Left lung (tissue), 10 donors: ENCODE measurements around the gene USF1. TPM values are rescaled to one million over a fixed set of nuclear protein-coding genes. Genes with fewer than 3 reads are reported as not detected.
"Not testable (repeated sequence)": the region's sequence is repeated elsewhere in the genome, so short reads cannot be mapped to it uniquely, and the experiment has no call there.

Experiments
- ATAC-seq: fragments of 200-7000 bp; cut with Tn5 transposase; one replicate; pipeline ENCODE4 v1.9.1; 2020; ENCODE audit warnings: moderate library complexity
- DNase-seq, 4 donors: peaks; one replicate each; pipeline ENCODE4 v3.0.0-alpha.2; 2013 to 2020
- H3K27ac ChIP-seq, 2 donors: fragments of 200-600 bp; sonication (generic) in 1 of 2; one replicate each; pipeline versions ENCODE4 v1.5.0 to v1.8.0; 2020 to 2021
- H3K27me3 ChIP-seq, 2 donors: fragments of 200-600 bp; sonication (generic) in 1 of 2; one replicate each; pipeline versions ENCODE4 v1.5.0 to v1.8.0; 2020 to 2021
- H3K36me3 ChIP-seq, 2 donors: fragments of 200-600 bp; sonication (generic) in 1 of 2; one replicate each; pipeline versions ENCODE4 v1.5.0 to v1.8.0; 2020 to 2021
- H3K4me1 ChIP-seq, 2 donors: fragments of 200-600 bp; one replicate each; pipeline ENCODE4 v1.8.0; 2021
- H3K4me3 ChIP-seq, 2 donors: fragments of 200-600 bp; sonication (generic) in 1 of 2; one replicate each; pipeline versions ENCODE4 v1.5.0 to v1.8.0; 2020 to 2021; ENCODE audit warnings: mild to moderate bottlenecking in 1 of 2
- H3K9me3 ChIP-seq, 2 donors: fragments of 200-600 bp; sonication (generic) in 1 of 2; one replicate each; pipeline versions ENCODE4 v1.5.0 to v1.8.0; 2020 to 2021
- CTCF ChIP-seq, 2 donors: fragments of 200-600 bp; sonication (generic) in 1 of 2; IDR thresholded peaks; one replicate each; pipeline versions ENCODE4 v1.5.0 to v1.8.0; 2021; ENCODE audit warnings: antibody characterized with exemption in 2 of 2
- intact Hi-C, 2 donors: fragments of 100-400 bp; cut with DNase I; formaldehyde crosslinking; loops; one replicate each; pipeline versions ENCODE4 v1.11.2 to v1.14.2; 2022
- polyA plus RNA-seq, 6 donors: library from polyadenylated mRNA; unstranded; fragments of 120-200 nt; gene quantifications; one replicate each; pipeline ENCODE4 v1.2.1, GENCODE V29; 2013; ENCODE audit not compliant: insufficient read length in 6 of 6
- total RNA-seq, 2 donors: library from RNA; stranded (reverse); fragmentation: NEBNext Ultra II Directional; extraction: Animal tissue kit (Norgen Biotek cat#: 25700); gene quantifications; one replicate each; pipeline ENCODE4 v1.2.1, GENCODE V29; 2021
- donor health status: DM: no; HTN: yes; CAD: no.
- donor health status: DM: no; HTN: no; CAD: no.

USF1 gene
- total and polyA plus RNA-seq, 8 donors = 56.1 to 75.4 (median 66.5) TPM

- Histone ChIP-seq H3K4me3 (peak overlapping the region; percentile 21 to 64), H3K27ac (peak overlapping the region; percentile 81 to 98), H3K4me1 (peaks cover 0 to 55% of the 10 kb centered on the region in 2 donors), H3K36me3 (no peaks in the 10 kb centered on the region), H3K27me3 (no peaks in the 10 kb centered on the region), H3K9me3 (no peaks in the 10 kb centered on the region)
- ATAC-seq (peak; percentile 83), DNase-seq (peak in 2 of 4 donors; percentile 84 to 91)
- intact Hi-C loops = no loop called here
- TF ChIP-seq CTCF (IDR thresholded peaks at IDR 0.05) = no peak
Observed at GRCh38 chr1:161068306-161069234, 22.8 kb upstream of the USF1 start.

GRCh38 chr1:161066694-161067093 lies 20.9 kb upstream of the USF1 start:
- DNase-seq = no peak
- Histone ChIP-seq H3K27me3 (no peaks in the 10 kb centered on the region), H3K9me3 (no peaks in the 10 kb centered on the region), H3K27ac (no peak overlapping the region), H3K36me3 (peaks cover 0 to 6% of the 10 kb centered on the region in 2 donors), H3K4me1 (peaks cover 0 to 58% of the 10 kb centered on the region in 2 donors), H3K4me3 (peak overlapping the region in 1 of 2 donors; percentile 64)
- ATAC-seq = no peak
- intact Hi-C loops = no loop called here
- TF ChIP-seq CTCF (IDR thresholded peaks at IDR 0.05) = no peak

GRCh38 chr1:161065681-161066080 lies 19.9 kb upstream of the USF1 start:
- Histone ChIP-seq H3K4me1 (peaks cover 0 to 52% of the 10 kb centered on the region in 2 donors), H3K36me3 (peaks cover 0 to 12% of the 10 kb centered on the region in 2 donors)
- H3K27me3 ChIP-seq, H3K4me3 ChIP-seq, DNase-seq, H3K9me3 ChIP-seq, H3K27ac ChIP-seq, ATAC-seq, intact Hi-C loops: not testable (repeated sequence)

- H3K4me3 ChIP-seq, H3K9me3 ChIP-seq, DNase-seq, ATAC-seq, intact Hi-C loops, H3K27me3 ChIP-seq, H3K27ac ChIP-seq: not testable (repeated sequence)
- Histone ChIP-seq H3K36me3 (peaks cover 0 to 25% of the 10 kb centered on the region in 2 donors), H3K4me1 (peaks cover 0 to 41% of the 10 kb centered on the region in 2 donors)
Observed at GRCh38 chr1:161063936-161064335, 18.2 kb upstream of the USF1 start.

GRCh38 chr1:161061419-161061818 lies 15.6 kb upstream of the USF1 start:
- no peak overlapping the region for H3K27ac ChIP-seq
- no peak for DNase-seq
- TF ChIP-seq CTCF (IDR thresholded peaks at IDR 0.05) = no peak
- H3K36me3 ChIP-seq = peaks cover 0 to 50% of the 10 kb centered on the region in 2 donors
- ATAC-seq = no peak
- peaks cover 0 to 24% of the 10 kb centered on the region in 2 donors for H3K4me1 ChIP-seq
- H3K9me3 ChIP-seq = no peaks in the 10 kb centered on the region
- no peak overlapping the region for H3K4me3 ChIP-seq
- intact Hi-C loops = no loop called here
- no peaks in the 10 kb centered on the region for H3K27me3 ChIP-seq

- DNase-seq (no peak), ATAC-seq (no peak)
- Histone ChIP-seq H3K36me3 (peaks cover 0 to 69% of the 10 kb centered on the region in 2 donors), H3K9me3 (no peaks in the 10 kb centered on the region), H3K27me3 (peaks cover 0 to 9% of the 10 kb centered on the region in 2 donors), H3K27ac (no peak overlapping the region), H3K4me1 (peaks cover 0 to 7% of the 10 kb centered on the region in 2 donors), H3K4me3 (no peak overlapping the region)
- TF ChIP-seq CTCF (IDR thresholded peaks at IDR 0.05) = no peak
- intact Hi-C loops = no loop called here
Observed at GRCh38 chr1:161059293-161059692, 13.5 kb upstream of the USF1 start.
